HG02973 (cell line): Measurements from ENCODE around the gene SAMD4B.

Experiments used
- ATAC-seq: cut with Tn5 transposase; IDR thresholded peaks from one replicate; pipeline ENCODE4 v1.9.1; 2021; ENCODE audit warnings: moderate library complexity; ENCODE audit not compliant: unreplicated experiment

The SAMD4B gene

DNA sequence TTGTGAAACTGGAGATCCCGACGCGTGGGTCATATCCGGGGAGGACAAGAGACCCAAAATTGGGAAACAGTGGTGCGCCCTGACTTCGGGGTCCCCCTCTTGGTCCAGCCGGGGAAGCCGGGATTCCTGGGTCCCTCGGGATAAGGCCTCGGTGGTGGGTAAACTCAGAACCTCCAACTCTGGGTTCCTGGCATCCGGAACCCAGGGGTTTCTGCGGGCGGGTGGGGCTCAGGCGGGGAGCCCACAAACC, 65.1 kb downstream of the SAMD4B start:
- ATAC-seq: no peak

DNA sequence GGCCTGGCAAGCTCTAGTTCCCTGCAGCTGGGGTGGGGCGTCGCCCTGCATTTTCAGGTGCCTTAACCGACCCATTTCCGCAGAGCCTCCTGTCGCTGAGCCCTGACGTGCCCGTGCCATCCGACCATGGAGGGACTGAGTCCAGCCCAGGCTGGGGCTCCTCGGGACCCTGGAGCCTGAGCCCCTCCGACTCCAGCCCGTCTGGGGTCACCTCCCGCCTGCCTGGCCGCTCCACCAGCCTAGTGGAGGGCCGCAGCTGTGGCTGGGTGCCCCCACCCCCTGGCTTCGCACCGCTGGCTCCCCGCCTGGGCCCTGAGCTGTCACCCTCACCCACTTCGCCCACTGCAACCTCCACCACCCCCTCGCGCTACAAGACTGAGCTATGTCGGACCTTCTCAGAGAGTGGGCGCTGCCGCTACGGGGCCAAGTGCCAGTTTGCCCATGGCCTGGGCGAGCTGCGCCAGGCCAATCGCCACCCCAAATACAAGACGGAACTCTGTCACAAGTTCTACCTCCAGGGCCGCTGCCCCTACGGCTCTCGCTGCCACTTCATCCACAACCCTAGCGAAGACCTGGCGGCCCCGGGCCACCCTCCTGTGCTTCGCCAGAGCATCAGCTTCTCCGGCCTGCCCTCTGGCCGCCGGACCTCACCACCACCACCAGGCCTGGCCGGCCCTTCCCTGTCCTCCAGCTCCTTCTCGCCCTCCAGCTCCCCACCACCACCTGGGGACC, 65.6 kb downstream of the SAMD4B start:
- ATAC-seq: no peak

DNA sequence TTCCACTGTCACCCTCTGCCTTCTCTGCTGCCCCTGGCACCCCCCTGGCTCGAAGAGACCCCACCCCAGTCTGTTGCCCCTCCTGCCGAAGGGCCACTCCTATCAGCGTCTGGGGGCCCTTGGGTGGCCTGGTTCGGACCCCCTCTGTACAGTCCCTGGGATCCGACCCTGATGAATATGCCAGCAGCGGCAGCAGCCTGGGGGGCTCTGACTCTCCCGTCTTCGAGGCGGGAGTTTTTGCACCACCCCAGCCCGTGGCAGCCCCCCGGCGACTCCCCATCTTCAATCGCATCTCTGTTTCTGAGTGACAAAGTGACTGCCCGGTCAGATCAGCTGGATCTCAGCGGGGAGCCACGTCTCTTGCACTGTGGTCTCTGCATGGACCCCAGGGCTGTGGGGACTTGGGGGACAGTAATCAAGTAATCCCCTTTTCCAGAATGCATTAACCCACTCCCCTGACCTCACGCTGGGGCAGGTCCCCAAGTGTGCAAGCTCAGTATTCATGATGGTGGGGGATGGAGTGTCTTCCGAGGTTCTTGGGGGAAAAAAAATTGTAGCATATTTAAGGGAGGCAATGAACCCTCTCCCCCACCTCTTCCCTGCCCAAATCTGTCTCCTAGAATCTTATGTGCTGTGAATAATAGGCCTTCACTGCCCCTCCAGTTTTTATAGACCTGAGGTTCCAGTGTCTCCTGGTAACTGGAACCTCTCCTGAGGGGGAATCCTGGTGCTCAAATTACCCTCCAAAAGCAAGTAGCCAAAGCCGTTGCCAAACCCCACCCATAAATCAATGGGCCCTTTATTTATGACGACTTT, 66.4 kb downstream of the SAMD4B start:
- no peak for ATAC-seq

DNA sequence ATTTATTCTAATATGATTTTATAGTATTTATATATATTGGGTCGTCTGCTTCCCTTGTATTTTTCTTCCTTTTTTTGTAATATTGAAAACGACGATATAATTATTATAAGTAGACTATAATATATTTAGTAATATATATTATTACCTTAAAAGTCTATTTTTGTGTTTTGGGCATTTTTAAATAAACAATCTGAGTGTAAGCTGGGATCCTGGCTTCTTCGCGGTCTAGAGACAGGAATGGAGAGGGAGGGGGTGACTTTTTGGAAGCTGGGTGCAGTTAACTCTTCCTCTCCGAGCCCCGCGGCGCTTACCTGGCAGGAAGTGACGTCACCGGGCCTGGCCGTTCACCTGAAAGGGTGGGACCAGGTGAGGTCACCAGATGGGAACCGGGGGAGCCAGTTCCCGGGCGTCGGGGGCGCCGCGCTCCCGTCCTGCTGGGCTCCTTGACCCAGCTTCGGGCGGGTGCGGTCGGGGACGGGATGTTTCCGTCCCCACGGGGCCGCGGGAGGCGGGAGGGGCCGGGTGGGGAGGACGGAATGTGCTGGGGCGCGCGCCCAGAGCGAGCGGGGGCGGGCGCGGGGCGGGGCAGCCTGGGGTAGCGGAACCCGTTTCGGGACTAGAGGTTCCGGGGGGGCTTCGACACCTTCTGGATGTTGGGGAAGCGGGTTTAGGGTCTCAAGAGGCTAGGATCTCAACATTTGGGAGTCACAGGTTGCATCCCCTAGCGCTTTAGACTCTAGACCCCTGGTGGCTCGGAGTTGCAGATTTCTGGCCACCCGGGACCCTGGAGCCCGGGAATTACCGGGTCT, 67.2 kb downstream of the SAMD4B start:
- no peak for ATAC-seq

DNA sequence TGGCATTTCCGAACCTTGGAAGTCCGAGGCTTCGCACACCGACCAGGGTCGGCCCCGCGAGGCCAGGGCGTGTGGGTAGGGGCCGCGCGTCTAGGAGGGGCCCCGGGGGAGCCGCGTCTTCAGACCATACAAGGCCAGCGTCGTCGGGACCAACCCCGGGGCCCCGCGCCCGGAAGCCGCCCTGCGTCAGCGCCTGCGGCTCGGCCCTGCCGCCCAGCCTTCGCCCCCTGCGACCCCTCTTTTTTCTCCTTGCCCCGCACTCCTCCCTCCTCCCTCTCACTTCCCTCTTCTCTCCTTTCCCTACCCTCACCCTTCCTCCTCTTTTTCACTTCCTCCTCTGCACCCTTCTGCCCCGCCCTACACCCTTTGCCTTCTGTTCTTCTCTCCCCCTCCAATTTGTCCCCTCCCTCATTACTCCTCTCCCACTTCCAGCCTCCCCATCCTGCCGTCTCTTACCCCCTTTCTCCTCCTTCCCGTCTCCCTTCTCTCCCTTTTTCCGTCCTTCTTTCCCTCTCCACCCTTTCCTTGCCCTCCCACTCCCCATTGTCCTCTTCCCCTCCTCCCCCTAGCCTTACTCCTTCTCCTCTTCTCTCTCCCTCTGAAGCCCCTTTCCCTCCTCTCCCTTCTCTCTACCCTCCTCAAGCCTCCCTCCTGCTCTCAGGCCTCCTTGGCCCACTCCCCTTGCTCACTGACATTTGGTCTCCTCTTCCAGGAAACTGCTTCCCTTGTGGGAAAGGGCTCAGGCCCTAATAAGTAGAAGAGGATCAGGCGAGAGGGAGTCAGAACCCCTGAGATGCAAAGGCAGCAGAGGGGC, 68.0 kb downstream of the SAMD4B start:
- no peak for ATAC-seq

DNA sequence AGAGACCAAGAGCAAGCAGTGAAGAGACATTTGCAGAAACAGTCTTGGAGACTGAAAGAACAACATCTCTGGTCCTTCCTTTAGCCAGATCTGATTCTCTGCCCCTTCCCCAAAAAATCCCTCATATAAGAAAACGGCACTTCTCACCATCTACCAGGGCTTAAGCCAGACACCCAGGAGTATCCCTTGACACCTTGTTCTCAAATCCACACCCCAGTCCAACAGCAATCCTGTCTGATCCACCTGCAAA, 68.5 kb downstream of the SAMD4B start:
- no peak for ATAC-seq

DNA sequence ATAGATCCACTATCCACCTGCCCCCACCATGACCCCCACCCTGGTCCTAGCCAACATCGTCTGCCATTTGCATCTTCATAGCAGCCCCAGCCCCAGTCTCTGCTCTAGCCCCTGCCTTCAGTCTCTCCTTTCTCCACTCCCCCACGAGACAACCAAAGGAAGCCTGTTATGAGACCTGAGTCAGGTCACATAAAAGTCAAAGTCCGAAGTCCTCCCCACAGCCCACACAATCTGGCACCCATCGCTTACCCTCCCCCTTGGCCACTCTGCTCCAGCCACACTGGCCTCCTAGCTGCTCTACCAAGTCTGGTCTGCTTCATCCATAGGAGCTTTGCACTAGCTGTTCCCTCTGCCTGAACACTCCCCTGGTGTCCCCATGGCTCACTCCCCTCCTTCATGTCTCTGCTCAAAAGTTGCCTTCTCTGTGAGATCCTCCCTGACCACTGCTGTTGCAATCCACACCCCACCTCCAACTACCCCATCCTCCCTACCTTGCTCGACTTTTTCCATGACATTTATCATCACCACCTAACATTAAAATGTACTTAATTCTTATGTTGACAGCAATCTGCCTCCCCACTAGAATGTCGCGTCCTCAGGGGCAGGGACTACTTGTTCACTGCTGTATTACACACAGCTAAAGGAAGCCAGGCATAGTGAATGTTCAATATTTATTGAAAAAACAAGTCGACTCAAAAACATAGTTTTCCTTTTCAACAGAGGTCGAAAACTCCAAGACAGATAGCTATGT, 69.0 kb downstream of the SAMD4B start:
- ATAC-seq: no peak

DNA sequence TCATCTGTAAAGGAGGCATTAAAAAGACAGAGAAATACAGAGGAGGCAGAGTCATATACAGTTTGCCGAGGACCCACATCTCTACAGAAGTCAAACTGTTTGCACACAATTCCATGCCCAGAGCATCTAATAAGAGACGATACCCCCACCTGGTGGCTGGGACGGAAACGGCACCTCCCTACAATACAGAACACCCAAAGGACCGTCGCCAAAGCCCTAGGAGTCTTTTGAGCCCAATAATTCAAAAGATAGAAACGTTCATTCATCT, 69.5 kb downstream of the SAMD4B start:
- peak; percentile 21 for ATAC-seq

DNA sequence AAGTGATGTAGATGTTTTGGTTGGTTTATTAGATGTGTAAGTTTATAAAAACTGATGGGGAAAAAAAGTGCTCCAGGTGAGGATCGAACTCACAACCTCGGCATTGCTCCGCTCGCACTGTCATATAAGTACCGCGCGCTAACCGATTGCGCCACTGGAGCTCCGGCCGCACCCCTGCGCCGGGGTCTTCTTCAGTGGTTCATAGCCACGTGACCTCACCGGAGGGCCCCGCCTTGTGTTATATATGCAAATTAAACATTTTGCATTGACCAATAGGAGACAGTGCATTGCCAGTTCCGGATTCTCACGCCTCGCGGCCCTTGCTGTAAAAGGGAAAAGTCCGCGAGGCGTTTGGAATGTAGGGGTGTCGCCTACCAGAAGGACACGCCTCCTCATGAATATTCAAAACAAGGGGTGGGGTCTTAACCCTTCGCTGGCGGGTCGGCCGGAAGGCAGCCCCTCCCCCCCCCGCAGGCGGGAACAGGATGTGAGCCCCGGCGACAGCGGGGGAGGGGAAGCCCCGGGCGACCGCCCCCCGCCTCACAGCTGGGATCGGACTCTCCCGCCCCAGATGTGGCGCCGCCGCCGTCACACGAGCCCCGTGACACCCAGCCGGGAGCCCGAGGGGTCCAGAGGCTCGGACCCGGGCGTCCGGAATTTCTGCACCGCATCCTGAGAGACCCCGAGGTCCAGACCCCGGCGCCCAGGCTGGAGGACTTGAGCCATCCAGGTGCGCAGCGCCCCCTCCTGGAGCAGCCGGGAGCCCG, 70.1 kb downstream of the SAMD4B start, which contains the start of gene PLEKHG2:
TSS of gene PLEKHG2 (plus strand) at position 570 of the 767 bp plus-strand sequence. CDS start 1,418 bp downstream, outside the sequence.
- ATAC-seq: peak; percentile 43

DNA sequence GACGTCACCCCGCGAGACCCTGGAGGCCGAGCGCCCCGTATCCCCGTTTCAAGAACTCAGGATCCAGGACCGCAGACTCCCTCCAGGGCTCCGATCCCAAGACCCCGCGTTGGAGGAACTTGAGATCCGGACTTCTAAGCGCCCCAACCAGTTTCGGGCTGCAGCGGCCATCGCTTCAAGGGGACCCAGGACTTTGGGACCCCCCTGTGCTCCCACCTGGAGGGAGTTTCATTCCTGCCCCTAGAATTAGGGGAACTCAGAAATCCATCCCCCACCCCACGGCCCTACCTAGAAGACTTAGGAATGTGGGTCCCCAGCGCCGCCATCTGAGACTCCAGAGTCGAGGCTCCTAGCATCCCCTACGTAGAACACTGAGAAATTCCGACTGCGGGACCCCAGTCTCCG, 70.6 kb downstream of the SAMD4B start:
- no peak for ATAC-seq

DNA sequence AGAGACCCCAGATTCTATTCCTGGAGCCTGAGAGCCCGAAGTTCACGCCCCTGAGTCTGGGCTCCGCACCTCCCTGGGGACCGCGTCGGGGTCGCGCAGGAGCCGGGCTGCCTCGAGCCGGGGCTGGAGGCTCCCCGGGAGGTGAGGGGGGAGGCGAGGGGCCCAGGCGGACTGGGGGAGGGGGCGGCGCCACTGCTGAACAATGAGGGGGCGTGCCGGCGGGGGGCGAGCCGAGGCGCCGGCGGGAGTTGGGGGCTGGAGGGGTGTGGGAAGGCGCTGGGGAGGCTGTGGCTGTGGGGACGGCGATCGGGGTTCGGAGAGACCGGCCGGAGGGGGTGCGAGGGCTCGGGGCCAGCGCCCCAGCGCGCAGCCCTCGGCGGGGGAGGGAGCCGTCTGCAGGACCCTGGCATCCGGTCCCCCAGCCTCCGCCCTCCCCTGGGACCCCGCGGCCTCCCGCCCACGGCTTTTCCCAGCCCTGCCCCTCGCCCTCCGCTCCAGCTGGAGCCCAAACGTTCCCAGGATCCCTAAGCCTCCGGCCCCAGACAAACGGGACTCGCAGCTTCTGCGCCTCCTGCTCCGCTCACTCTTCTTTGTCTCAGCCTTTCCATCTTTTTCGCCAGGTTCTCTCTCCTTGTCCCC, 71.2 kb downstream of the SAMD4B start:
- no peak for ATAC-seq

DNA sequence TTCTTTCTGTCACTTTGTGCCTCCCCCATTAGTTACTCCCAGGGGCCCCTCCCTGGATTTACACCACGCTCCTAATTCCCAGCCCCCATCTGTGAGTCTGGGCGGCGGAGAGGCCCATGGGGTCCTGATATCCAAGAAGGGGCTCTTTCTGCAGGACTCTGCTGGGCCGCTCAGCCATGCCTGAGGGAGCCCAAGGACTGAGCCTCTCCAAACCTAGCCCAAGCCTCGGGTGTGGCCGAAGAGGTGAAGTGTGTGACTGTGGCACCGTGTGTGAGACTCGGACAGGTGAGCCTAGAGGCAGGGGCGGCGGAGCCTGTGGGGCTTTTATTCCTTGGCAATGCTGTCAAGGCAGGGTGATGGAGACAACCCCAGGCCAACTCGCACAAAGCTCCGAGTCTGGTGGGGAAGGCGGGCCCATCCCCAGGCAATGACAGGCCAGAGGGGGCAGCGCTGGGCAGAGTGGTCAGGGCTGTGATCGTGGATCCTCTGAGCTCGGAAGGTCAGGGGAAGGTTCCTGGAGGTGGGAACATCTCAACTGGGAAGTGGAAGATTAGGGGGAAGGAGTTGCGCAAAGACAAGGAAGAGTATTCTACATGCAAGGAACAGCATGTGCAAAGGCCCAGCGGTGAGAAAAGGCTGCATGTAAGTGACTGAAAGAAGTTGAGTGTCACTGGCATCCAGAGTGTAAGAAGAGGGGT, 71.8 kb downstream of the SAMD4B start:
- no peak for ATAC-seq

DNA sequence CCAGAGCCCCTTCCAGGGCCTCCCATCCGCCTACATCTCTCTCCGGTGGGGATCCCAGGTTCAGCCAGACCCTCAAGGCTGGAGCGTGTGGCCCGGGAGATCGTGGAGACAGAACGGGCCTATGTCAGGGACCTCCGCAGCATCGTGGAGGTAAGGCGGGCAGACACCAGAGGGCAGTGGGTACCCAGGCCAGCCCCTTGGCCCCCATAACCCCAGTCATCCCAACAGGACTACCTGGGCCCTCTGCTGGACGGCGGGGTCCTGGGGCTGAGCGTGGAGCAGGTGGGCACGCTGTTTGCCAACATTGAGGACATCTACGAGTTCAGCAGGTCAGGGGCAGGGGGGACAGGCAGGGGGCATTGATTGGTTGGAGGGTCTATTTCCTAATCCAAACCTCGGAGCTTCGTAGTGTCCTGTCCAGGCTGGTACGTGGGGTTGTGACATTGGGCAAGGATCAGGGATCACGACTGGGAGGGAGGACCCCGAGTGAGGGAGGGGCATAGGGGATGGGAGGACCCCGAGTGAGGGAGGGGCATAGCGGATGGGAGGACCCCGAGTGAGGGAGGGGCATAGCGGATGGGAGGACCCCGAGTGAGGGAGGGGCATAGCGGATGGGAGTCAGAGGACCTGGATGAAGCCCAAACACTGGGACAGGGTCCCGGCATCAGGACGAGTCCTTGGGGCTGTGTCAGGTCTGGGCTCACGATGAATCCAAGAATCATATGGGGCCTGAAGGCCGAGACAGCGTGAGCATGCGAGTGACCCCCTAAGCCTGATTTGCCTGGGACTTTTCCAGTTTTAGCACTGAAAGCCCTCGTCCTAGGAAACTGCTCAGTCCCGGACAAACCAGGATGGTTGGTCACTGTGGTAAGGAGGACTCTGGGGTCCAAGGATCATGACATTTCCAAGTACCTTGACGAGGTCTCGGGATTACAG, 73.2 kb downstream of the SAMD4B start:
- no peak for ATAC-seq

DNA sequence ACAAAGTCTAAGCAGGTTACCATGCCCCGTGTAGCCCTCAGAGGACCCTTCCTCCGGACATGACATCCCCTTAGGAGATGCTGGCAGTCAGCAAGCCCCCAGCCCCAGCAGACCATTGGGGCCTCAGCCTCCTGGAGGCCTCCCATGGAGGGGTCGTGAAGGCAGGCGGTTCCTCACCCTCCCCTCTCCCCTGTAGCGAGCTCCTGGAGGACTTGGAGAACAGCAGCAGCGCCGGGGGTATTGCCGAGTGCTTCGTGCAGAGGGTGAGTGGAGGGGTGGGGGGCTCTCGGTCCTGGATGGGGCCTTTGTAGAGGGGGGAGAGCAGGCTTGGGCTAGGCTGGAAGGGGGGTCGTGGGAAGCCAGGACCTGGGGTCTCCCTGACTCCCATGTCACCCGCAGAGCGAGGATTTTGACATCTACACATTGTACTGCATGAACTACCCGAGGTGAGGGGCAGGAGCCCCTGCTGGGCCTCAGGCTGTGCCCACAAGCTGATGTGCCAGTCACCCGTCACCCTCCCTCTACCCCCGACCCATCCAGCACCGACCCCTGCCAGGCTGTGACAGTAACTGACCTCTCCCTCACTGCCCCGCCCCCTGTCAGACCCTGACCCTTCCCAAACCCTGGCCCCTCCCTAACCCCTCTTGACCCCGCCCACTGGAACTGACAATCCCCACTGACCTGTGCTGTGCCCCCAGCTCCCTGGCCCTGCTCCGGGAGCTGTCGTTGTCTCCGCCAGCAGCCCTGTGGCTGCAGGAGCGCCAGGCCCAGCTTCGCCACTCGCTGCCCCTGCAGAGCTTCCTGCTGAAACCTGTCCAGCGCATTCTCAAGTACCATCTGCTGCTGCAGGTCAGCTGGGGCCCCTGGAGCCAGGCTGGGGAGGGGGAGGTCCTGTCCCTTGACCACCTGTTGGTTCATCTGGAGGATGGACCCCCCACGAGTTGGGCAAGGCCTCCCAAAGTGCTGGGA, 74.2 kb downstream of the SAMD4B start:
- no peak for ATAC-seq

DNA sequence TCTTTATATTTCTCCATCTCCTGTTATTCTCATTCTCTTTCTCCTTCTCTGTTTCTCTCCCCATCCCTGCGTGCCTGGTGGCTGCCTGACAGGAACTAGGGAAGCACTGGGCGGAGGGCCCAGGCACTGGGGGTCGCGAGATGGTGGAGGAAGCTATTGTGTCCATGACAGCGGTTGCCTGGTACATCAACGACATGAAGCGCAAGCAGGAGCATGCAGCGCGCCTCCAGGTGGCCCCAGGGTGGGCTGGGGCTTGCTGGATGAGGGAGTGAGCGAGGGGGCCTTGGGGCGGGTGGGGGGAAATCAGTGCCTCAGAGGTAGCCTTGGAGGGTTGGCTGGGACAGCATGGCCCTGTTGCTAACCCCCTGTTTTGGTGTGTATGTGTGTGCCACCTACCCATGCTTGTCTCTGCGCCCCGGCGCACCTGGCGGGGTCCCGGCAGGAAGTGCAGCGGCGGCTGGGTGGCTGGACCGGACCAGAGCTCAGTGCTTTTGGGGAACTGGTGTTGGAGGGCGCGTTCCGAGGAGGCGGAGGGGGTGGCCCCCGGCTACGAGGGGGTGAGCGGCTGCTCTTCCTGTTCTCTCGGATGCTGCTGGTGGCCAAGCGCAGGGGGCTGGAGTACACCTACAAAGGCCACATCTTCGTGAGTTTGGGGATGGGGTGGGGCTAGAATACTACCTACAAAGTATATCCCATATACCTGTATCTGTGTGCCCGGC, 75.4 kb downstream of the SAMD4B start:
- ATAC-seq: no peak

DNA sequence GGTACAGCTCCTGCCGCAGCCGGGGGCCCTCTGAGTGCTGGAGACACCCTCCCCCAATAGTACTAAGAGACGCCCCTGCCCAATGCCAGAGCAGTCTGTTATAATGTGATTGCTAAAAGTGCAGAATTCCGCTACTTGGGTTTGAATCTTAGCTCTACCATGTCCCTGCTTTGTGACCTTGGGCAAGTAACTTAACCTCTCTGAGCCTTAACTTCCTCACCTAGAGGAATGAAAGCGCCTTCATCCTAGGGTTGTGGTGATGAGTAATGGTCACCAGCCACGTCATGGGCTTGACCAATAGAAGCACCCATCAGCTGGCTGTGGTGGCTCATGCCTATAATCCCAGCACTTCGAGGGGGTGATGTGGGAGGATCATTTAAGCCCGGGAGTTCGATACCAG, 76.8 kb downstream of the SAMD4B start:
- ATAC-seq: no peak
